GM19193 (cell line): ENCODE measurements around the gene PTPRN2.

Experiments
- POLR2A ChIP-seq: IDR thresholded peaks from 4 replicates; pipeline ENCODE4 v1.6.1; 2011; ENCODE audit not compliant: insufficient read depth, insufficient read length; ENCODE audit errors: extremely low read depth

PTPRN2 gene

DNA sequence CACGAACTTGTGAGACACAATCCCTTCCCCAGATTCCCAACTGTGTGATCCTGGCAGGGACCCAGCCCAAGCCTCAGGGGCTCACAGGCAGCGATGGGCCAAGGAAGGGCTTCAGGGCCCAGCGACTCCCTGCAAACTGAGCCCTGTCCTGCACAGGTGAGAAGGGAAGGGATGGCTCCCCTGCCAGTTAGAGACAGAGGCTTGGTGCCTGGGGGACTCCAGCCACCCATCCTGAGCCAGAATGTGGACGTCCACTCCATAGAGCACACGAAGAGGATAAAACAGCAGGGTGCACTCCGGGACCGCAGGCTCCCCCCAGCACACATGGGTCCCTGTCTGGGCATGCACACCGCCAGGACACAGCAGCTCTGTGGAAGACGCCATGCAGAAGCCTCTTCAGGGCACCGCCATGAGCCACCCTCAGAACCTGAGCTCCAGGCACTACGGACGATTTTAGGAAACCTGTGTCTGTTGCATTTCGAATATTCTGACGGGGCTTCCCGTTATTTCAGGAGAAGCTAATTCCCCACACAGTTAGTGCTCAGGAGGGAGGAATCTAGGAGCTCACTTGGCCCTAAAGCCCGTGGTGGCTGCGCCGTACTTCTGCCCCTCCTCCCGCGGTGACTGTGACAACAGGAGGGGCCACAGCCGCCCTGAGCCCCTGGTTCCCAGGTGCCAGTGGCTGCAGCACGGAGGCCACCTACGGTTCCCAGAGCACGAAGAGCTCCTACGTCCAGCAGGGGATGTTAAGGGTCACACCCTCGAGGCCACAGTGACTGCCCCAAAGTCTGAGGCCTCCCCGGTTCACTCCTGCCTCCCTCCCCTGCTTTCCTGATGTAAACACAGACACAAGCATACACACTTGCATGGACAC, 326.0 kb downstream of the PTPRN2 start:
- TF ChIP-seq POLR2A: no peak

DNA sequence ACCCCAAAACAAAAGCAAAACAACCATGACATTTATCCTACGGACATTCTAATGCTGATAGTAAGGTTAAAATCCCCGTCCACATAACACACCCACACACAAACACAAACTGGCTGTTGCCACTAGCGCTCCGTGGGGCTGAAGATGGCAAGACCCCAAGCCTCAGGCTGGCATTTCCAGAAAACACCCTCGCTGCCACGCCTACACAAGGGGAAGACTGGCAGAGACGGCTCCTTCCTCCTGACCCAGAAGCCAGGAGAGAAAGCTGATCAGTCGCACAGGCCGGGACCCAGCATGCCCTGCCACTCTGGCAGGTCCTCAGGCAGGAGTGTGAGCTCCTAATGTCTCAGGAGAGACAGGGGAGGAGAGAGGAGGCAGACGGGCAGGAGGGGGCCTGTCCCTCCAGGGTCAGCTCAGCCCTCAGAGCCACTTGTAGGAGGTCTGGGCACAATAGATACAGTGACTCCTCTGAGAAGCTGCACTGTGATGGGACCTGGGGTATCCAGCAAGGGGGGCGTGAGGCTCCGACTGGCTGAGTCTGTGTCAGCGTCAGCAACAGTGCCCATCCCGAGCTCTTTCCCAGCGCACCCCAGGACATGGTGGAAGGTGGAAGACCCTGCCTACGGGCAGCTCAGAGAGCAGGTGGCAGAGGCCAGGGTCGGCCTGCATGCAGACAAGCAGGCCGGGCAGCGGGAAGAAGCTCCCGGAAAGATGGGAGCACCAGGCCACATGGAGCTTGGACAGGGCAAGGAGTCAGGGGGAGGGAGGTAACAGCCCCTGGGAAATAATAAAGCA, 326.9 kb downstream of the PTPRN2 start:
- TF ChIP-seq POLR2A: no peak

DNA sequence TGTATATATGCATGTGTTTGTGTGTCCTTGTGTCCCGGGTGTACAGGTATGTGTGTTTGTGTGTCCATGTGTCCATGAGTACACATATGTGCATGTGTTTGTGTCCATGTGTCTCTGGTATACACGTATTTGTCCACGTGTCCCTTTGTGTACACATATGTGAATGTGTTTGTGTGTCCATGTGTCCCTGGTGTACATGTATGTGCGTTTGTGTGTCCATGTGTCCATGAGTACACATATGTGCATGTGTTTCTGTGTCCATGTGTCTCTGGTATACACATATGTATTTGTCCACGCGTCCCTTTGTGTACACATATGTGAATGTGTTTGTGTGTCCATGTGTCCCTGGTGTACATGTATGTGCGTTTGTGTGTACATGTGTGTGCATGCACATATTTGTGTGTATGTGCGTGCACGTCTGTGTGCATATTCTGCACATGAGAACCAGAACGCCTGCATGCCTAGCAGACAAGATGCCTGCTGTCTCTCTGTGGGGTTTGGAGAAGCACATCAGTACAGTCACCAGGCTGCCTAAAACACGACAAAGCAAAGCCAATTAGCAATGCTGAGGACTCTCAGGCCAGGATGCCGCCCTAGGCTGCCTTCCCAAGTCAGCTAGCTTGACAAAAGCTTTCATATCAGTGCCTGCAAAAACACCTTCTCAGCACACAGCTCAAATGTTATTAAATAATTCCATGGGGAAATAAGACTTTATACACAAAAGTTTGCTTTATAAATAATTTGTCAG, 327.8 kb downstream of the PTPRN2 start:
- TF ChIP-seq POLR2A: no peak

DNA sequence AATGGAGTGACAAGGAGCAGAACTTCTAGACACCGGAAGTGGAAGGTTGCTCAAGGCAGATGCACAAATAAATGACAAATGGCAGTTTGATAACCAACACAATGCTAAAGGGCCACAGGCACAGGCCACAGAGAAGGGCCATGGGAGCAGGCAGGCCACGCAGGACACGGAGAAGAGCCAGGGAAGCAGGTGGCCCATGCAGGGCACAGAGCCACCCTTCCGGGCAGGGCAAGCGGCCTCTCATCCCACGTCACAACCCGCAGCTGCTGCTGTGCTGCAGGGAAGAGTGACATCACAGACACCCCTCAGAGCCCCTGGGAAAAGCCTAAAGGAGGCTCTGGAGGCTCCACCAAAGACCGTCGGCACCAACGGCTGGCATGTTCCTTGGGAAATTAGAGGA, 328.5 kb downstream of the PTPRN2 start:
- TF ChIP-seq POLR2A: no peak

DNA sequence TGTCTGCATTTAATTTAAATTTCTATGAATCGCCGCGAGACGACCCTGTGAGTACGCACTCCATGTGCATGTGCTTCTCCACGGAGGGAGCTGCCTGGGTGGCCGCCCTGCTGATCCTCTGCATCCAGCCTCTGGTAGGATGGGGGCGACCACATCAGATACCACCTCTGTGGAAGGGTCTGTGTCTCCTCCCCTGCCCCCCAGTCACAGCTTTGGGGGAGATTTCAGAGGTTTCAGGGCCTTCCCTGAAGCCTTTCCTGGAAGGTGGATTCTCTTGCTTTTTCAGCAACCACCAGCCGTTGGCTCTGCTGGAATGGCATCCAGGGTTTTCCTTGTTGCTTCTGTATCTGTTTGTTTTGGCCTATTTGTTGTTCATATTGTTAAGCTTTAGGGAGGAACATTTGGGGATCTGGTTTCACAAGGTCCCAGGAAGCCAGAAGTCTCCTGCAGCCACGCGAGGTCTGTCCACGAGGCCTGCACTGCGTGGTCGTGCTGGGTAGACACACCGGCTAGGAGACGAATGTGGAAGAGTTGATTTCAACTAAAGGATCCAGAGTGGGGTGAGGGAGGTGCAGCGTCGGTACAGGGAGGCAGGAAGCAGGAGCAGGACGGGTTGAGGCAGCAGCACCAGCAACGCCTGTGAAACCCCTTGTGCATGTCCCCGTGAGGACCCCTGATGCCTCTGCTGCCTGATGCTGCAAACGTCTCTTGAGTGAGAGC, 329.1 kb downstream of the PTPRN2 start:
- TF ChIP-seq POLR2A: no peak

DNA sequence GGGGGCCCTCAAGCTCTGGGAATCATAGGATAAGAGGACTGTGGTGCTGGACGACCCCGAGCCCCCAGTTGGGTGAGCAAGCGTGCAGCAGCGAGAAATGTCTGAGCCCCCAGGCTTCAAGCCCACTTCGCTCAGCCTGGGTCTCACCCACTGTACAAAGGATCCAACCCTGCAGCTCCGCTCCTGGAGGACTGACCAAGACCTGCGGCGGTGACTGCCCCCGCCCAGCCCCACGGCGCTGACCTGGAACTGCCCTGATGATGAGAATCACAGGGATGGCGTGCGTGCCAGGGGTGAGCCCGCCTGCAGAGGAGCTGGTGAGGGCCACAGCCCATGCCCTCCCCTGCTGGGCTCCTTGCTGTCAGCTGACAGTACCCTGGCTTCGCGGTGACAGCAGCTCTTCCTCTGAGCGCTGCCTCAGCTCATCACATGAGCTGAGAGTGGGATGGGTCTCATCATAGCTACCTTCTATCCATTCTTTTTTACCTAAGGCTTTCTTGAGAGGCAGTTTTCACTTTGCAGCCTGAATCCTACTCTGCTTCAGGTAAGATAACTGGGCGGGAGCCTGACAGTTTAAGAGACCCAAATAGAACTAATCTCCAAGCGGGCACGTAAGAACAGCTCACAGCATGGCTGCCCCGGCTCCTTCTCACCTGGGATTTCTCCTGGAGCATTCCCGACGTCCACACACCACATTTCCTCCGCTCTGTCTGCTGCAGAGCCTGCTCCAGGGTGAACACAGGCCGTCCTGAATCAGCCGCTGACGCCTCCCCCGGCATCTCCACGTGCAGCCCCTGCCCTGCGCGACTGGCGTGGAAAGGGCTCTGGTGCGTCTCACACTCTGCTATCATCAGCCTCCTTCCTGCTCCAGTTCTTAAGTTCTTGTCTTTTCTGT, 329.9 kb downstream of the PTPRN2 start:
- TF ChIP-seq POLR2A: no peak

DNA sequence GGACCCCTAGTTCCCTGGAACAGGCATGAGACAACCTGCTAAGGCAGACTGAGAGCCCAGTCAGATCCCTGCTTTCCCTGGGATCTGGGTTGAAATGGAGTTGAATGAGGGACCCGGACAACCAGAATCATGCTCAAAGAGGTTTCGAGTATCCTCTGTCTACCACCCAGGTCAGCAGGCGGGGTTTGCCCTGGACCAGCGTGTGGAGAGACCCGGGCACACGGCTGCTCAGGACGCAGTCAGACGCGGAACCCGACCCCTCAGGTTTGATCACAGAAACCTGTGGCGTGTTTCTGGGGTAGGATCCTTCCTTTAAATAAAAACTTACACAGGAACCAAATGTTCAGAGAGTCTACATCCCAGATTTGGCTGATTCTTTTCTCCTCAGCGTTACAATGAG, 330.6 kb downstream of the PTPRN2 start:
- no peak for TF ChIP-seq POLR2A

DNA sequence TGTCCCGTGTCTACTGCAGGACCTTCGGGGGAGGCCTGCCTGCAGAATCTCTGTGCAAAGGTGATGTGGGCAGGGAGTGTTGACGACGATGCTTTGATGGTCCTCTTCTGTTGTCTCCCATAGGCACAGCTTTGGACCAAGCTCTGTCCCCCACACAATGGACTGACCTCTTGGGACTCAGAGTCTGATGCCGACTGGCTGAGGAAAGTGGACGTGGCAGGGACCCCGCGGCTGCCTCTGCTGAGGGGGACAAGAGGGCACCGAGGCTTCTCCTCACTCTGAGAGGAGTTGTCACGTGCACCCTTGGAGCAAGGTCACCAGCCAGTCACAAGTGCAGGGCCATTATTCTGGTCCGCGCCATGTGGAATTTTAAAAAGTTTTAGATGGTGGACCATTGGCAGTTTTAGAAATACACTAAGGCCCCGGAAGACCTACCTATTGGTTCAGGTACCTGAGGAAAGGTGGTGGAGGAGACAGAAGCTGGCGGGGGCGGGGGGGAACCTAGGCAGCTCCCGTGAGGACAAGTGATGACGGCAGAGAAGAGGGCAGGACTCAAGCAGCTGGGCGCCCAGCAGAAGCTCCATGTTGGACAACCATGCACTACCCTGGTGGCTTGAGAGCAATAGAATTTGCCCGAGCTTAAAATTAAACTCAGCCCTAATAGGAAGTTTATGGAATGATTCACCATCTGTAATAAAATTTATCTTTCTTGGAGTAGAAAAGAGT, 331.4 kb downstream of the PTPRN2 start:
- TF ChIP-seq POLR2A: no peak

DNA sequence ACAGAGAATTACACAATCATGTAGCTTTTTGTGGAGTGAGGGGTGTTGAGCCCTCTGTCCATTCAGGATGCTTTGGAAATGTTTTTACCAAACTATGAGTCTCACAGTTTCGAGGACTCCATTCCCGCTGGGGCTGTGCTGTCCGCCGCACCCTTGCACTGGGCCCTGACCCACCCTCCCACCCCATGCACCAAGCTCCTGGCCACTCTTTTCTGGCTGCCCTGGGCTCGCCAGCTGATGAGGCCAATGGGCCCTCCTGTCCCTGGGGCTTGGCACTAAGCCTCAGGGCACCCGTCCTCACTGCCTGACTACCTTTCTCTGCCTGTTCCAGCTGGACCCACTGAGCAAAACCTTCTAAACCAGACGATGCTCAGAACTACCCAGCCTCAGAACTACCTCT, 332.1 kb downstream of the PTPRN2 start:
- TF ChIP-seq POLR2A: no peak

DNA sequence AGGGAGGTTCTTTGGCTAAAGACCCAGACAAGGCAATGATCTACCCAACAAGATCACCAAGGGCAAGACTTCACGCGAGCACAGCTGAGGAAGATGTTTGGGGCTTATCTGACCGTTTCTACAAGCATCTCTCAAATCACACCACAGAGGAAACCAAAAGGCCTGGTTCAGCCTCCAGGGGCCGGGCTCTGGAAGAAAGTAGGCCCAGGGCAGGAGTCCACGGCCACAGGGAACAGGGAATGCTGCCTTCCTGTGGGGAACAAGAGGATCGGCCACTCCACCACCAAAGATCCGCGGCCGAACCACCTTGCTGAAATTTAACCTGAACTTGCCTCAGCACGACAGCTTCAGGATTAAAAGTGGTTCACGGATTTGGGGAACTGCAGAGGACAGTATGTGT, 332.5 kb downstream of the PTPRN2 start:
- TF ChIP-seq POLR2A: no peak

DNA sequence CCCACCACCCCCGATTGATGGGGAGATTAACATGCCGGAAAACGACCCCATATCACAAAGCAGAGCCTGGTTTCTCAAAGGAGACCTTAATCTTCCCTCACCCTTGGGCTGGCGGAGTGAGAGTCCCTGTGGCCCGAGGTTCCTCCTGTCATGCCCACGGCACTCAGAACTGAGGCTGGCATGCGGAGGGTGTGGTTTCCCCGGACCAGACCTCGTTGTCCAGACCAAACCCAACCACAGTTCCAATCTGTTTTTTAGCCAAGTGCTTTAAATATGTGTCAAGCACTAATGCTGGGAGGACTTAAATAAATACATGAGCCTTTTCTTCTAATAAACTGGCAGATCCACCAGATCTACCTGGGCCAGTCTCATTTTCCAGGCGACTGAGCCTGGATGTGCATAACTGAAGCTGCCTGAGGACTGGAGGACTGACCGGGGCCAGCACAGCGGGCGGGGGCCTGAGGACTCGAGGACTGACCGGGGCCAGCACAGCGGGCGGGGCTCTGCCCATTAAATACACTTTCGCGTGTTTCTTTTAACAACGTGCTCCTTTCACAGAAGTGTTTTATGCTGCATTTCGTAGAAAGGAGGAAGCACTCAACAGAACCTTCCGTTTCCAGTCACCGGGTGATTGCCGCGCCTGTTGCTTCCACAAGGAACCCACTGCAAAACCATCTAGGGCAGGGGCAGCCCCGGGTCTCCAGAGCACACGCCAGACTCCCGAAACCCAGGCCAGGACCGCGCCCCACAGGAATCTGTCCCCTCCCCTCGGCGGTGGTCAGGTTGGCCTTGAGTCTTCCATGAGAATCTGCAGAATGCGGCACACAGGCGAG, 334.6 kb downstream of the PTPRN2 start:
- TF ChIP-seq POLR2A: no peak

DNA sequence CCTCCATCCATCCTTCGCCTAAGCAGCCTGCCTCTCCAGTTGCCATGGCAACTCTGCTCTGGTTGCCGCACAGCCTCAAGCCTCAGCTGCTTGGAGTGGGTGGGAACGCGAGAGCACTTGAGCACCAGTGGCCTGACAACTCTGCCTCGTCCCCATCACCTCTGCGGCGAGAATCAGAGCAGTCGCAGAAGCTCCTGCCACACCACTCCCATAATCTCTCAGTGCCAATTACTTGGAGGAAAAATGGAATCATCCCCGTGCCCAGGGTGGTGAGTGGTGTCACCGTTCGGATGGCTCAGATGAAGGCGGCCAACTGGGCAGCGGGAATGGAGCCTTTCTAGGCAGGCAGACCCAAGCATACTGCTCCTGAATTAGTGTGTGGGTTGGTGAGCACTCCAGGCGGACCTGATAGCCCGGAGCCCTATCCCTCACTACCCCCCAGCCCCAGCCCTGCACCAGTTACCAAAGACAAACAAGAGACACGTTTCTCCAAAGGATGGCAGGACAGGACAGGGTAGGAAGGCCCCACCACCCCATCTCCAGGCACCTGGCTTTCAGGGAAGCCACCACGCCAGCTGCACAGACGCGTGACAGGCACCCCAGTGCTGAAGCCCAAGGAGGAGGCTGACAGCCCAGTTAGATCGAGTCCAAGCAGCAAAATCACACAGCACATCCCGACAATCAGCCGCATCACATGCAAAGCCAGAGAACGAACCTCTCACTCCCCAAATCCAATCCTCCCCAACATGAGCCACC, 335.4 kb downstream of the PTPRN2 start:
- no peak for TF ChIP-seq POLR2A
